PC-3 (cell line): ENCODE measurements around the gene RBM10.

Experiments
- CTCF ChIP-seq: fragments of 300-600 bp; sonication (generic); conservative IDR thresholded peaks from 2 replicates; pipeline ENCODE4 v1.5.1; 2017; ENCODE audit warnings: antibody characterized with exemption, low read depth, mild to moderate bottlenecking, low read length
- EZH2 ChIP-seq: fragments of 300-600 bp; sonication (generic); IDR thresholded peaks from one replicate; pipeline ENCODE4 v1.6.1; 2017; ENCODE audit warnings: antibody characterized with exemption, mild to moderate bottlenecking, low read length; ENCODE audit not compliant: unreplicated experiment
- EZH2phosphoT487 ChIP-seq: fragments of 300-600 bp; sonication (generic); IDR thresholded peaks from 2 replicates; pipeline ENCODE4 v1.6.1; 2018; ENCODE audit warnings: mild to moderate bottlenecking, antibody characterized with exemption, low read length, borderline replicate concordance

GRCh38 chrX:47204970-47205369, 59.9 kb downstream of the RBM10 start:
- TF ChIP-seq EZH2 (no peak), CTCF (no peak), EZH2phosphoT487 (no peak)
